ENCODE data around the gene UGT1A10.
"Not testable (repeated sequence)": the region's sequence is repeated elsewhere in the genome, so short reads cannot be mapped to it uniquely, and the experiment has no call there.

UGT1A10 gene

DNA sequence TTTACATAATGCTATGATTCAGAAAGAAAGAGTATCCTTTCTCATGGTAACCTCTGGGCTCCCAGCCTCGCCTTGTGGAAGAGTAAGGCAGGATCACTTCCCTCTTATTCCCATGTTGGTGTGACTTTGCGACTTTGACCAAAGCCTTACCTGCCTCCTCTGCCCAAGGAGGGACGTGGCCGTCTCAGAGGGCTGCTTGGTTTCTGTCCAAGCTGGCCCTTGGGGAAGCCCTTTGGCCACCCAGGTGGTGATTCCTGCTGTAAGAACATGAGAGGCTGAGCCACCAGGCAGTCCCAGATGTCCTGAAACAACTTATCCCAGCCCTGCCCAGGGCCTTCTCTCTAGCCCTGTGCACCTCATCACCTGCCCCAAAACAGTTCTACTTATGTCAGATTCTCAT, 62.5 kb downstream of the UGT1A10 start:
- DNase-seq, result no peak

DNA sequence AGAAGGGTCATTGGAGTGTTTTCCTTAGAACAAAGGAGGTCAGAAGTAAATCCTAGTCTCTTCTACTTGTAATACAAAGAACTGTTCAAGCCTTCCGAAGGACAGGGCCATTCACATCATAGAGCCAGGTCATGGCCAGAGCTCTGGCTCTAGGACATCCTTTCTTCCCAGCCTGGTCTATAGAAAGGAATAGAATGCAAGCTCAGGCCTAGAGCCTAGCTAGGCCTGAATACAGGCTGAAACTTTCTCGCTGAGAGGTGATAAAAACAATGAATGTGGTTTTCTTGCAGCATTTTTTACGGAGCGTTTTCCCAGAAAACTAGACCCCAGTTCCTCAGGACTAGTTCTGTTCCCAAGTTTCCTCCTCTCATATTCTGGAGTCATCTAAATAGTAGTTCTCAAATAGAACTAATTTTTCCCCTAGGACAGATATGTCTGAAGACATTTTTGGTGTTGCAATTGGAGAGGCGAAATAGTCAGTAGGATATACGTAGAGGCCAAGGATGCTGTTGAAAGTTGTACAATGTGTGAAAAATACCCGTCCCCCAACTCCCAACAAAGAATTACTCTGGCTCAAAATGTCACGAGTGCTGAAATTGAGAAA, 63.3 kb downstream of the UGT1A10 start:
- no peak for DNase-seq

DNA sequence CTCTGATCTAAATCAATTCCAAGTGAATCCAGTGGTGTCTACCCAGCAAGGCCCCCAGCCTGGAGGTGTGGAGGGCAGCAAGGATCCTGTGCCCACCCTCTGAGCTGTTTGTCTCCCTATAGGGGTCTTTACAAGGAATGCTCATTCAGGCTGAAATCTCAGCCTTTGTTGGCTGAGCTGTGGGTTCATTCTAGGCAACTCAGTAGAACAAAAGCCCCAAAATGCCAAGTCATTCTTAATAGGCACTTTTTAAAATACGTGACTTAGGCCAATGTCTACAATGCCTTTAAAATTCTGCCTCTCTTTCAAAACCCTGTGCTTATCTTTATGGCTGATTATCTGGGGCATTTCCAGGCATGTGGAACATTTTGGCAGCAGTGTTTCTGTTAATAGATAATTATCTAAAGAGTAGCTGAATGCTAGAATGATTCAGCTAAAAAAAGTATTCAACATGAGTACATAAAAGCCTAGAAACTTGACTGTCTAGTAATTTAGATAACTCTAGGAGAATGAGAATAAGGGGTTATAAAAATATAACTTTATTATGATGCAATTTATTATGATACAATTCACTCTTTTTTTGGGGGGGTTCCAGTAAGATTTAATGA, 63.9 kb downstream of the UGT1A10 start:
- no peak for DNase-seq

GRCh38 chr2:233700842-233701241, 64.6 kb downstream of the UGT1A10 start:
- DNase-seq, result not testable (repeated sequence)

- no peak for DNase-seq
Observed at GRCh38 chr2:233702238-233702637, 66.0 kb downstream of the UGT1A10 start.

DNA sequence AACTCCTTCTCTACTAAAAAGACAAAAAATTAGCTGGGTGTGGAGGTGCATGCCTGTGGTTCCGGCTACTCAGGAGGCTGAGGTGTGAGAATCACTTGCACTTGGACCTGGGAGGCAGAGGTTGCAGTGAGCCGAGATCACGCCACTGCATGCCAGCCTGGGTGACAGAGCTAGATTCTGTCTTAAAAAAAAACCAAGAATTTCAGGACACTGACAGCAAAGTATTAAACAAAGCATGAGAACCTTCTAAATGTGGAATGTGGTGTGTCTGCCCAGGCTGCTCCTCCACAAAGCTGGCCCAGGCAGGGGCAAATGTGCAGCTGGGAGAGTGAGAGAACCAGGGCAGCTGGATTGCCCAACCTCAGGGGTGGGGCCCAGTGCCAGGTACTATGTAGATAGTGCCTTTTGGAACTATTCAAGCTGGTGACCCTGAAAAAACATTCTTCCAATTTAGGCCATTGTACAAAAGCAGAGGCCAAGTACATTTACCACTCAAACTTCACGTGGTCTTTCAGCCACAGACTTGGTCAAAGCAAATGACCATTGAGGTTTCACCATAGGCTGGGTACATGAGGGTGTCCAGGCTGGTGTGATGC, 69.8 kb downstream of the UGT1A10 start:
- no peak for DNase-seq

- DNase-seq, result no peak
Observed at GRCh38 chr2:233706720-233707119, 70.5 kb downstream of the UGT1A10 start.

DNA sequence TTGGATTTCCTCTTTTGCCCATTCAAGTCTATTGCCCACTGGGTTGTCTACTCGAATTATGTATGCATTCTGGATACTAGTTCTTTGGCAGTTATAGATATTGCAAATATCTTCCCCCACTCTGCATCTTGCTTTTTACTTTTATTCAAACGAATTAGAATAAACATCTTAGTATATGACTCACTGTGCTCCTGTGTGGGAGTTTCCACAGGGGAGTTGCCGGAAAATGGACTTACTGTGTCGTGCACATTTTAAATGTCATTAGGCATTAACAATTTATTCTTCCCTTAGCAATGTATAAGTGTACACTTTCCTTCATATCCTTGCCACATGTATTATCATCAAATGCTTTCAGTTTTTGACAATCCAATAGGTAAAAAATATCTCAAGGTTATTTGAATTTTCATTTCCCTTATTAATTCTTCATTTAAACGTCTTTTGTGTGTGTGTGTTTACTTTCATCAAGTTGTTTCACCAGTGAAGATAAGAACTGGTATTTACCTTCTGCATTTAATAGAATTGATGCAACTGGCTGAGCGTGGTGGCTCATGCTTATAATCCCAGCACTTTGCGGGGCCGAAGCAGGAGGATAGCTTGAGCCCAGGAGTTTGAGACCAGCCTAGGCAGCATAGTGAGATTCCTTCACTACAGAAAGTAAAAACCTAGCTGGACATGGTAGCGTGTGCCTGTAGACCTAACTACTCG, 71.8 kb downstream of the UGT1A10 start:
- DNase-seq, result no peak

GRCh38 chr2:233708942-233709341, 72.7 kb downstream of the UGT1A10 start:
- DNase-seq, result no peak

GRCh38 chr2:233711312-233712008, 75.2 kb downstream of the UGT1A10 start:
- peak in 4 of 5 donors; percentile 25 to 59 (median 30) for DNase-seq

DNA sequence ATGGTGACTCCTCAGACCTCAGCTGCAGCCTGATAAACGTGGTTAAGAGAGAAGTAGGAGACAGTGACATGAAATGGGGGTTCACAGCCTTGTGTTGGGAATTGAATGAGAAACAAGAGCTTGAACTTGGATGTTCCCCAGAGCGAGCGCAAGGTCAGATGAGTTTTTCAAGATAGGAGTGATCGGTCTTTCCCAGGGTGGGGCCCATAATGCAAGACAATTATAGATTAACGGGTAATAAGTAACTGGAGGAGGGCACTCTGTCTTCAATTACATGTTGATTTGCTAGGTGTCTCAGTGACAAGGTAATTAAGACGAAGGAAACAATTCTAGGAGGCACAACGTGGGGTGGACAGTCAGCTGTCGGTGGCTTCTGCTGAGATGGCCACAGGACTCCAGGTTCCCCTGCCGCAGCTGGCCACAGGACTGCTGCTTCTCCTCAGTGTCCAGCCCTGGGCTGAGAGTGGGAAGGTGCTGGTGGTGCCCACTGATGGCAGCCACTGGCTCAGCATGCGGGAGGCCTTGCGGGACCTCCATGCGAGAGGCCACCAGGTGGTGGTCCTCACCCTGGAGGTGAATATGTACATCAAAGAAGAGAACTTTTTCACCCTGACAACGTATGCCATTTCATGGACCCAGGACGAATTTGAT, 76.5 kb downstream of the UGT1A10 start, which contains the start of gene UGT1A5:
UGT1A5 (plus strand) TSS at position 297 of the 651 bp plus-strand sequence; CDS start at position 382, 85 bp downstream.
- DNase-seq, result no peak

DNA sequence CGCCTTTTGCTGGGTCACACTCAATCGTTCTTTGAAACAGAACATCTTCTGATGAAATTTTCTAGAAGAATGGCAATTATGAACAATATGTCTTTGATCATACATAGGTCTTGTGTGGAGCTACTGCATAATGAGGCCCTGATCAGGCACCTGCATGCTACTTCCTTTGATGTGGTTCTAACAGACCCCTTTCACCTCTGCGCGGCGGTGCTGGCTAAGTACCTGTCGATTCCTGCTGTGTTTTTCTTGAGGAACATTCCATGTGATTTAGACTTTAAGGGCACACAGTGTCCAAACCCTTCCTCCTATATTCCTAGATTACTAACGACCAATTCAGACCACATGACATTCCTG, 77.0 kb downstream of the UGT1A10 start:
- DNase-seq, result no peak

DNA sequence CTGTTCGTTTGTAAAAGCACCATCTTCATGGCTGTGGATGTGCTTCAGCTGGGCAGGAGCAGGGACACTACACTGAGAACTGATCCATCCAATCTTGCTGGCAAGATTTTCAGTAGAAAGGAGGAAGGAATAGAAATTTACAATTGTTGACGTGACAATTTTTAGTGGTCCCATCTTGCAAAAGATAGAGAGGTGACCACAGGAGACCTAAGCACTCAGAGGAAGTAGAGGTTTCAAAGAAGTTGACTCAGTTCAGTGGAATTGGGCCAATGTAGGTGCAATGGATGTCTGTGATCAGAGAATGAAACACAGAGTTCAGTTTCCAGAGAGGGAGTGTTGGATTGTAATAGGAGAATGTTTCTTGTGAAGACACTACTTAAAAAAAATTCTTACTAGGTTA, 77.9 kb downstream of the UGT1A10 start:
- DNase-seq, result no peak

DNA sequence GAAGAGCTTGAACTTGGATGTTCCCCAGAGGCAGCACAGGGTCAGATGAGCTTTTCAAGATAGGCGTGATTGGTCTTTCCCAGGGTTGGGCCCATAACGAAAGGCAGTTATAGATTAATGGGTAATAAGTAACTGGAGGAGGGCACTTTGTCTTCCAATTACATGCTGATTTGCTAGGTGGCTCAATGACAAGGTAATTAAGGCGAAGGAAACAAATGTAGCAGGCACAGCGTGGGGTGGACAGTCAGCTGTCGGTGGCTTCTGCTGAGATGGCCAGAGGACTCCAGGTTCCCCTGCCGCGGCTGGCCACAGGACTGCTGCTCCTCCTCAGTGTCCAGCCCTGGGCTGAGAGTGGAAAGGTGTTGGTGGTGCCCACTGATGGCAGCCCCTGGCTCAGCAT, 82.3 kb downstream of the UGT1A10 start, which contains the start of gene UGT1A4:
UGT1A4 (plus strand) TSS at position 185 of the 400 bp plus-strand sequence; CDS start at position 270, 85 bp downstream.
- DNase-seq, result no peak

GRCh38 chr2:233728723-233729301, 92.6 kb downstream of the UGT1A10 start, which contains the start of gene UGT1A3:
TSS of gene UGT1A3 (plus strand) at chr2:233729042. CDS start at chr2:233729127, 85 bp downstream.
- DNase-seq, result no peak

GRCh38 chr2:233736868-233737653, 100.8 kb downstream of the UGT1A10 start:
- DNase-seq, result not testable (repeated sequence)

GRCh38 chr2:233740870-233741269, 104.6 kb downstream of the UGT1A10 start:
- no peak for DNase-seq

DNA sequence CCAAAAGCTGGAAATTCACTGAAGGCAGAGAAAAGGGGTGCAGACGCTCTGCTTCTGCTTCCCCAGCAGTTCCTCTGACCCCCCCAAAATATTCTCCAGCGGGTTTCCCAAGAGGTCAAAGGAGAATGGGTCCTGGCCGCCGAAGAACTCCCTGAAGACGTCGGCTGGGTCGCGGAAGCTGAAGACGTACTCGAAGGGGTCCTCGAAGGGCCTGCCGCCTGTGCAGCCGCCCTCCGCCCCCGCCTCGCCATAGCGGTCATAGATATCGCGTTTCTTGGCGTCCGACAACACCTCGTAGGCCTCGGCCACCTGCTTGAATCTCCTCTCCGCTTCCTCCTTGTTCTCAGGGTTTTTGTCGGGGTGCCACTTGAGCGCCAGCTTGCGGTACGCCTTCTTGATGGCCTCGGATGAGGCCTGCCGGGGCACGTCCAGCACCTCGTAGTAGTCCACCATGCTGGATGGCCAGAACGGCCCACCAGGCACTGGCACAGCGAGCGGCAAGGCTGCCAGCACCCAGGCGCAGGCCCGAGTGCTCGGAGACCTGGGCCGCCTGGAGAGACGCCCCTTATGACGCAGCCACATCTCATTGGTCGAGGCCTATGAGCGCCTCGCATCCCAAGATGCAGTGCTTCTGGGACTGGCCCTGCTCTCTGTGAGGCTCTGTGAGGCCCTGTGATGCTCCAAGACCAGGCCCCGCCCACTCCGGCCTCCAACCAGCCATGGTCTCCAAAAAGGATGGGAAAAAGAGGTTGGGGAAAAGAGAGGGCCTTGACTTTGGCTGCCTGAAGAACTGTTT, 107.4 kb downstream of the UGT1A10 start:
- no peak for DNase-seq

- no peak for DNase-seq
Observed at GRCh38 chr2:233745073-233745755, 109.0 kb downstream of the UGT1A10 start.

All from T-helper 1 cell (primary cell).